HepG2 (cell line): Measurements from ENCODE around the gene TBC1D16. TPM values are rescaled to one million over a fixed set of nuclear protein-coding genes. Genes with fewer than 3 reads are reported as not detected.

Experiments
- CERS6 ChIP-seq: sonication (generic); formaldehyde crosslinking; IDR thresholded peaks from 2 replicates; pipeline ENCODE4 v1.5.0; 2020; ENCODE audit warnings: missing genetic modification reagents
- FIP1L1 ChIP-seq: fragments of 200-400 bp; formaldehyde crosslinking; IDR thresholded peaks from 2 replicates; pipeline ENCODE4 v1.6.1; 2018; ENCODE audit warnings: low read depth, mild to moderate bottlenecking, low read length, moderate library complexity, borderline replicate concordance; ENCODE audit not compliant: insufficient read depth
- KLF9 ChIP-seq: IDR thresholded peaks from 2 replicates; pipeline ENCODE4 v1.6.1; 2016; ENCODE audit warnings: low read depth
- KMT2B ChIP-seq: IDR thresholded peaks from 2 replicates; pipeline ENCODE4 v1.6.1; 2016; ENCODE audit warnings: missing genetic modification reagents, missing compliant biosample characterization
- NFIC ChIP-seq: IDR thresholded peaks from 2 replicates; pipeline ENCODE4 v1.6.1; 2012; ENCODE audit warnings: mild to moderate bottlenecking, low read length, inconsistent platforms
- NKX3-1 ChIP-seq: sonication (generic); formaldehyde crosslinking; IDR thresholded peaks from 2 replicates; pipeline ENCODE4 v1.5.0; 2020; ENCODE audit warnings: missing genetic modification reagents
- POLR2AphosphoS5 ChIP-seq: IDR thresholded peaks from 2 replicates; pipeline ENCODE4 v1.6.1; 2012; ENCODE audit warnings: low read depth, low read length
- RBAK ChIP-seq: sonication (generic); formaldehyde crosslinking; IDR thresholded peaks from 2 replicates; pipeline ENCODE4 v1.5.1; 2020; ENCODE audit warnings: mild to moderate bottlenecking, missing genetic modification reagents
- SMAD1 ChIP-seq: sonication (generic); formaldehyde crosslinking; IDR thresholded peaks from 2 replicates; pipeline ENCODE4 v1.4.0; 2020; ENCODE audit warnings: missing genetic modification reagents, low read depth, mild to moderate bottlenecking, borderline replicate concordance
- SP4 ChIP-seq: sonication (generic); formaldehyde crosslinking; IDR thresholded peaks from 2 replicates; pipeline ENCODE4 v1.8.1; 2023; ENCODE audit warnings: mild to moderate bottlenecking, missing genetic modification reagents
- ZBTB8A ChIP-seq: sonication (generic); formaldehyde crosslinking; IDR thresholded peaks from 2 replicates; pipeline ENCODE4 v1.4.0; 2020; ENCODE audit warnings: mild to moderate bottlenecking, low read depth, missing genetic modification reagents, borderline replicate concordance
- ZNF333 ChIP-seq: sonication (generic); formaldehyde crosslinking; IDR thresholded peaks from 2 replicates; pipeline ENCODE4 v1.4.0; 2020; ENCODE audit warnings: mild to moderate bottlenecking, missing genetic modification reagents, borderline replicate concordance
- ZNF33A ChIP-seq: sonication (generic); formaldehyde crosslinking; IDR thresholded peaks from 2 replicates; pipeline ENCODE4 v1.5.1; 2020; ENCODE audit warnings: missing genetic modification reagents, mild to moderate bottlenecking, moderate library complexity, borderline replicate concordance
- ZNF367 ChIP-seq: sonication (generic); formaldehyde crosslinking; IDR thresholded peaks from 2 replicates; pipeline ENCODE4 v1.4.0; 2020; ENCODE audit warnings: missing genetic modification reagents, borderline replicate concordance
- ZNF430 ChIP-seq: sonication (generic); formaldehyde crosslinking; IDR thresholded peaks from 2 replicates; pipeline ENCODE4 v1.9.0; 2021; ENCODE audit warnings: mild to moderate bottlenecking, missing genetic modification reagents
- ZNF44 ChIP-seq: sonication (generic); formaldehyde crosslinking; IDR thresholded peaks from 2 replicates; pipeline ENCODE4 v1.5.1; 2020; ENCODE audit warnings: mild to moderate bottlenecking, missing genetic modification reagents
- ZNF691 ChIP-seq: sonication (generic); formaldehyde crosslinking; IDR thresholded peaks from 2 replicates; pipeline ENCODE4 v1.4.0; 2020; ENCODE audit warnings: missing genetic modification reagents, low read depth, mild to moderate bottlenecking, borderline replicate concordance
- ZNF800 ChIP-seq: sonication (generic); formaldehyde crosslinking; IDR thresholded peaks from 2 replicates; pipeline ENCODE4 v1.4.0; 2020; ENCODE audit warnings: missing genetic modification reagents
- ZZZ3 ChIP-seq: sonication (generic); formaldehyde crosslinking; IDR thresholded peaks from 2 replicates; pipeline ENCODE4 v1.4.0; 2020; ENCODE audit warnings: missing genetic modification reagents, mild to moderate bottlenecking, borderline replicate concordance
- polyA plus RNA-seq, 8 experiments: library from polyadenylated mRNA; depleted of rRNA in 3 of 8; stranded (reverse) in 7 of 8; unstranded in 1 of 8; fragments of >200 nt; fragmentation: Illumina TruSeq in 4 of 8; extraction: Trizol in 4 of 8; gene quantifications; 2 replicates each; pipeline versions ENCODE4 v1.2.1 to v1.2.3, GENCODE V29; 2011 to 2016; ENCODE audit warnings: low read depth in 4 of 8, missing spikeins in 1 of 8, mixed read lengths in 1 of 8; ENCODE audit not compliant: insufficient read depth in 1 of 8
- total RNA-seq, 5 experiments: library from RNA; depleted of rRNA; stranded (reverse); fragments of >200 nt; fragmentation: Illumina TruSeq; extraction: Trizol; gene quantifications; 2 replicates each; pipeline ENCODE4 v1.2.3, GENCODE V29; 2016; ENCODE audit warnings: low read depth in 1 of 5
- TF ChIP-seq, protein P1 (sequence below): sonication (generic); formaldehyde crosslinking; IDR thresholded peaks from 2 replicates; pipeline ENCODE4 v1.4.0; 2020; ENCODE audit warnings: missing genetic modification reagents
- TF ChIP-seq, protein P2 (sequence below): IDR thresholded peaks from 2 replicates; pipeline ENCODE4 v1.6.1; 2016; ENCODE audit warnings: low read depth, missing genetic modification reagents, missing compliant biosample characterization

TBC1D16 gene
- total and polyA plus RNA-seq, 2 of the 13 experiments (the other 11 are each of a cell fraction or from before 2014, with no cell fraction given): 14.9 to 24.9 TPM

DNA sequence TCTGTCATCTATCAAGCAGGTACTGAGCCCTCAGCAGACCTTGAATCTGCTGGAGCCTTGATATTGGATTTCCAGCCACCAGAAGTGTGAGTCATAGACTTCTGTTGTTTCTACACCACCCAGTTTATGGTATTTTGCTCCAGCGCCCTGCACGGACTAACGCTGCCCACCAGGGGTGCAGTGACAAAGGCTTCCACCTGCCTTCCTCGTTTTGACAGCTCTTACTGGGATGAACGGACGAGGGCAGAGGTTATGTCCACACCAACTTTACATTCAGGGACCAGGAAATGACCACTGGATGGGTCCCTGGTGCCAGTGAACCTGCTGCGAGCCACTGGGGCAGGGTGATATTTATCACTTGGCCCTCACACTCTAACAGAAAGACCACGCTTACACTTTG is 129.8 kb downstream of the TBC1D16 start (continued):
- TF ChIP-seq ZNF430 (CRISPR knock-in tag): no peak
- no peak for TF ChIP-seq CERS6 (CRISPR knock-in tag)
- no peak for TF ChIP-seq ZNF33A (CRISPR knock-in tag)
- TF ChIP-seq ZBTB8A (CRISPR knock-in tag): no peak
- TF ChIP-seq ZNF367: no peak
- TF ChIP-seq, protein P1, sequence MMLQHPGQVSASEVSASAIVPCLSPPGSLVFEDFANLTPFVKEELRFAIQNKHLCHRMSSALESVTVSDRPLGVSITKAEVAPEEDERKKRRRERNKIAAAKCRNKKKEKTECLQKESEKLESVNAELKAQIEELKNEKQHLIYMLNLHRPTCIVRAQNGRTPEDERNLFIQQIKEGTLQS (CRISPR knock-in tag): peak; percentile 81; the same call in 1 of the 2 replicates
- no peak for TF ChIP-seq ZNF333 (CRISPR knock-in tag)
- peak; percentile 88; the same call in 1 of the 2 replicates for TF ChIP-seq ZNF691 (CRISPR knock-in tag)
- TF ChIP-seq NFIC: no peak
- 0 out of 2 replicates have a peak, but pooled peaks have one; percentile 41 for TF ChIP-seq ZNF44 (CRISPR knock-in tag)
- TF ChIP-seq POLR2AphosphoS5: no peak
- TF ChIP-seq KLF9 (CRISPR knock-in tag): no peak
- TF ChIP-seq, protein P2, sequence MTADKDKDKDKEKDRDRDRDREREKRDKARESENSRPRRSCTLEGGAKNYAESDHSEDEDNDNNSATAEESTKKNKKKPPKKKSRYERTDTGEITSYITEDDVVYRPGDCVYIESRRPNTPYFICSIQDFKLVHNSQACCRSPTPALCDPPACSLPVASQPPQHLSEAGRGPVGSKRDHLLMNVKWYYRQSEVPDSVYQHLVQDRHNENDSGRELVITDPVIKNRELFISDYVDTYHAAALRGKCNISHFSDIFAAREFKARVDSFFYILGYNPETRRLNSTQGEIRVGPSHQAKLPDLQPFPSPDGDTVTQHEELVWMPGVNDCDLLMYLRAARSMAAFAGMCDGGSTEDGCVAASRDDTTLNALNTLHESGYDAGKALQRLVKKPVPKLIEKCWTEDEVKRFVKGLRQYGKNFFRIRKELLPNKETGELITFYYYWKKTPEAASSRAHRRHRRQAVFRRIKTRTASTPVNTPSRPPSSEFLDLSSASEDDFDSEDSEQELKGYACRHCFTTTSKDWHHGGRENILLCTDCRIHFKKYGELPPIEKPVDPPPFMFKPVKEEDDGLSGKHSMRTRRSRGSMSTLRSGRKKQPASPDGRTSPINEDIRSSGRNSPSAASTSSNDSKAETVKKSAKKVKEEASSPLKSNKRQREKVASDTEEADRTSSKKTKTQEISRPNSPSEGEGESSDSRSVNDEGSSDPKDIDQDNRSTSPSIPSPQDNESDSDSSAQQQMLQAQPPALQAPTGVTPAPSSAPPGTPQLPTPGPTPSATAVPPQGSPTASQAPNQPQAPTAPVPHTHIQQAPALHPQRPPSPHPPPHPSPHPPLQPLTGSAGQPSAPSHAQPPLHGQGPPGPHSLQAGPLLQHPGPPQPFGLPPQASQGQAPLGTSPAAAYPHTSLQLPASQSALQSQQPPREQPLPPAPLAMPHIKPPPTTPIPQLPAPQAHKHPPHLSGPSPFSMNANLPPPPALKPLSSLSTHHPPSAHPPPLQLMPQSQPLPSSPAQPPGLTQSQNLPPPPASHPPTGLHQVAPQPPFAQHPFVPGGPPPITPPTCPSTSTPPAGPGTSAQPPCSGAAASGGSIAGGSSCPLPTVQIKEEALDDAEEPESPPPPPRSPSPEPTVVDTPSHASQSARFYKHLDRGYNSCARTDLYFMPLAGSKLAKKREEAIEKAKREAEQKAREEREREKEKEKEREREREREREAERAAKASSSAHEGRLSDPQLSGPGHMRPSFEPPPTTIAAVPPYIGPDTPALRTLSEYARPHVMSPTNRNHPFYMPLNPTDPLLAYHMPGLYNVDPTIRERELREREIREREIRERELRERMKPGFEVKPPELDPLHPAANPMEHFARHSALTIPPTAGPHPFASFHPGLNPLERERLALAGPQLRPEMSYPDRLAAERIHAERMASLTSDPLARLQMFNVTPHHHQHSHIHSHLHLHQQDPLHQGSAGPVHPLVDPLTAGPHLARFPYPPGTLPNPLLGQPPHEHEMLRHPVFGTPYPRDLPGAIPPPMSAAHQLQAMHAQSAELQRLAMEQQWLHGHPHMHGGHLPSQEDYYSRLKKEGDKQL (CRISPR knock-in tag): 0 out of 2 replicates have a peak, but pooled peaks have one; percentile 22
- no peak for TF ChIP-seq RBAK (CRISPR knock-in tag)
- 0 out of 2 replicates have a peak, but pooled peaks have one; percentile 47 for TF ChIP-seq NKX3-1 (CRISPR knock-in tag)
- 0 out of 2 replicates have a peak, but pooled peaks have one; percentile 31 for TF ChIP-seq FIP1L1
- TF ChIP-seq KMT2B: no peak
- peak; percentile 96; the same call in 1 of the 2 replicates for TF ChIP-seq SMAD1 (CRISPR knock-in tag)
- TF ChIP-seq ZNF800 (CRISPR knock-in tag): peak; percentile 87
- peak; percentile 54 for TF ChIP-seq SP4 (CRISPR knock-in tag)
- TF ChIP-seq ZZZ3 (CRISPR knock-in tag): no peak
